Fibroblast of lung (primary cell): ENCODE results near the gene TTC17. TPM values are rescaled to one million over a fixed set of nuclear protein-coding genes. Genes with fewer than 3 reads are reported as not detected.

Source experiments
- DNase-seq, 2 donors: peaks; one replicate each; pipeline versions ENCODE4 v3.0.0 to v3.0.0-alpha.2; 2010; ENCODE audit warnings: low read depth in 2 of 2
- H2AFZ ChIP-seq: 2 replicates; pipeline ENCODE4 v1.5.1; 2012; ENCODE audit warnings: low read length, control low read depth, inconsistent platforms
- H3K27ac ChIP-seq: 2 replicates; pipeline ENCODE4 v1.5.1; 2011; ENCODE audit warnings: low read length, control low read depth; ENCODE audit not compliant: insufficient read depth
- H3K27me3 ChIP-seq: 2 replicates; pipeline ENCODE4 v1.5.1; 2011; ENCODE audit warnings: mild to moderate bottlenecking, low read length; ENCODE audit not compliant: control insufficient read depth, insufficient read depth
- H3K36me3 ChIP-seq: 2 replicates; pipeline ENCODE4 v1.5.1; 2011; ENCODE audit warnings: low read length; ENCODE audit not compliant: control insufficient read depth, insufficient read depth
- H3K4me1 ChIP-seq: 2 replicates; pipeline ENCODE4 v1.5.1; 2011; ENCODE audit warnings: low read length; ENCODE audit not compliant: control insufficient read depth, insufficient read depth; ENCODE audit errors: extremely low read depth
- H3K4me2 ChIP-seq: 2 replicates; pipeline ENCODE4 v1.5.1; 2011; ENCODE audit warnings: low read length, control low read depth; ENCODE audit not compliant: insufficient read depth; ENCODE audit errors: extremely low read depth
- H3K4me3 ChIP-seq, 4 experiments: fragments of 200-600 bp in 1 of 4; sonication (generic) in 1 of 4; replicated peaks in 1 of 4; 2 replicates each; pipeline ENCODE4 v1.5.1; 2011 to 2016; ENCODE audit warnings: low read length in 4 of 4, low read depth in 3 of 4, mild to moderate bottlenecking in 3 of 4, control low read depth in 2 of 4, inconsistent platforms in 1 of 4, mixed read lengths in 1 of 4; ENCODE audit not compliant: insufficient read depth in 1 of 4; ENCODE audit errors: control extremely low read depth in 1 of 4
- H3K79me2 ChIP-seq: 2 replicates; pipeline ENCODE4 v1.5.1; 2012; ENCODE audit warnings: mild to moderate bottlenecking, low read length, inconsistent platforms; ENCODE audit not compliant: control insufficient read depth, insufficient read depth
- H3K9ac ChIP-seq: 2 replicates; pipeline ENCODE4 v1.5.1; 2011; ENCODE audit warnings: mild to moderate bottlenecking, low read length, control low read depth; ENCODE audit not compliant: insufficient read depth
- H3K9me3 ChIP-seq: 2 replicates; pipeline ENCODE4 v1.5.1; 2012; ENCODE audit warnings: low read depth, low read length; ENCODE audit not compliant: control insufficient read depth, insufficient read depth
- H4K20me1 ChIP-seq: 2 replicates; pipeline ENCODE4 v1.5.1; 2011; ENCODE audit warnings: low read length; ENCODE audit not compliant: control insufficient read depth, insufficient read depth; ENCODE audit errors: extremely low read depth
- EZH2 ChIP-seq: IDR thresholded peaks from 2 replicates; pipeline ENCODE4 v1.5.1; 2012; ENCODE audit warnings: low read length, control low read depth, mild to moderate bottlenecking; ENCODE audit errors: missing control alignments
- polyA plus RNA-seq, 2 donors: library from polyadenylated mRNA; depleted of rRNA in 1 of 2; stranded (reverse) in 1 of 2; unstranded in 1 of 2; fragments of >200 nt; gene quantifications; 2 replicates each; pipeline ENCODE4 v1.2.1, GENCODE V29; 2011 to 2012; ENCODE audit warnings: missing spikeins in 1 of 2
- total RNA-seq: library from RNA; depleted of rRNA; stranded (reverse); fragments of >200 nt; gene quantifications from 2 replicates; pipeline ENCODE4 v1.2.1, GENCODE V29; 2014
- TF ChIP-seq, protein P1 (sequence below), 2 donors: IDR thresholded peaks in 1 of 2; conservative IDR thresholded peaks in 1 of 2; 1 replicate in 1 of 2; 2 replicates in 1 of 2; pipeline ENCODE4 v1.5.1; 2011 to 2012; ENCODE audit warnings: low read length in 2 of 2, control low read depth in 1 of 2, inconsistent platforms in 1 of 2, low read depth in 1 of 2, mild to moderate bottlenecking in 1 of 2

The TTC17 gene
- total and polyA plus RNA-seq, 2 donors (not counting 1 experiment from before 2014, with no cell fraction given): 72.3 to 129 TPM

DNA sequence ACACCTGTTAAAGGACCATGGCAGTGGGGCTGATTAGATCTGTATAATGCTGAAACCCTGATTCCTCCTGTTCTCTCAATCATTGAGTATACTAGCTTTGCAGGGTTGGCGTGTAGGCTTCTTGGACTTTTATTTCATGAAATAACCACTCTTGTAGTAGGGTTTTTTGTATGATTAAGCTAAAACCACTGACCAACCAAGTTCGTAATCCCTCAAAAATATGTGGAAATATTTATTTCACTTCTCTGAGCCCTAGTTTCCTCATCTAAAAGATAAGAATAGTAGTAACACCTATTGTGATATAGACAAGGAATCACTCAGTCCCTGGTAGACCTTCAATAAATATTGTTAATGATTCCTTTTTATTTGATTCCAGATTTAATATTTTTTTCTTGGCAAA, 42.8 kb upstream of the TTC17 start:
- Histone ChIP-seq H2AFZ (no peak overlapping the region), H3K36me3 (no peaks in the 10 kb centered on the region), H3K4me2 (no peak overlapping the region), H3K4me3 (no peak overlapping the region), H3K9me3 (no peaks in the 10 kb centered on the region), H3K79me2 (peaks cover 69% of the 10 kb centered on the region), H4K20me1 (no peaks in the 10 kb centered on the region), H3K4me1 (peaks cover 2% of the 10 kb centered on the region), H3K27me3 (no peaks in the 10 kb centered on the region), H3K27ac (no peak overlapping the region), H3K9ac (no peak overlapping the region)
- no peak for TF ChIP-seq EZH2
- TF ChIP-seq, protein P1, sequence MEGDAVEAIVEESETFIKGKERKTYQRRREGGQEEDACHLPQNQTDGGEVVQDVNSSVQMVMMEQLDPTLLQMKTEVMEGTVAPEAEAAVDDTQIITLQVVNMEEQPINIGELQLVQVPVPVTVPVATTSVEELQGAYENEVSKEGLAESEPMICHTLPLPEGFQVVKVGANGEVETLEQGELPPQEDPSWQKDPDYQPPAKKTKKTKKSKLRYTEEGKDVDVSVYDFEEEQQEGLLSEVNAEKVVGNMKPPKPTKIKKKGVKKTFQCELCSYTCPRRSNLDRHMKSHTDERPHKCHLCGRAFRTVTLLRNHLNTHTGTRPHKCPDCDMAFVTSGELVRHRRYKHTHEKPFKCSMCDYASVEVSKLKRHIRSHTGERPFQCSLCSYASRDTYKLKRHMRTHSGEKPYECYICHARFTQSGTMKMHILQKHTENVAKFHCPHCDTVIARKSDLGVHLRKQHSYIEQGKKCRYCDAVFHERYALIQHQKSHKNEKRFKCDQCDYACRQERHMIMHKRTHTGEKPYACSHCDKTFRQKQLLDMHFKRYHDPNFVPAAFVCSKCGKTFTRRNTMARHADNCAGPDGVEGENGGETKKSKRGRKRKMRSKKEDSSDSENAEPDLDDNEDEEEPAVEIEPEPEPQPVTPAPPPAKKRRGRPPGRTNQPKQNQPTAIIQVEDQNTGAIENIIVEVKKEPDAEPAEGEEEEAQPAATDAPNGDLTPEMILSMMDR (conservative IDR thresholded peaks at IDR 0.05 in 1 of 2, IDR thresholded peaks at IDR 0.05 in 1 of 2; ENCODE audit: low read depth in 1 of 2, low read length in 2 of 2): no peak
- DNase-seq: peak in 1 of 2 donors; percentile 12

- H3K4me1 ChIP-seq: peaks cover 2% of the 10 kb centered on the region
- H3K9me3 ChIP-seq: no peaks in the 10 kb centered on the region
- H3K79me2 ChIP-seq: peaks cover 69% of the 10 kb centered on the region
- no peak overlapping the region for H3K9ac ChIP-seq
- no peak overlapping the region for H3K4me2 ChIP-seq
- H2AFZ ChIP-seq: no peak overlapping the region
- TF ChIP-seq EZH2: no peak
- TF ChIP-seq, protein P1 (conservative IDR thresholded peaks at IDR 0.05 in 1 of 2, IDR thresholded peaks at IDR 0.05 in 1 of 2; ENCODE audit: low read depth in 1 of 2, low read length in 2 of 2): no peak
- H3K4me3 ChIP-seq: no peak overlapping the region
- no peaks in the 10 kb centered on the region for H3K36me3 ChIP-seq
- no peaks in the 10 kb centered on the region for H4K20me1 ChIP-seq
- DNase-seq: peak in 1 of 2 donors; percentile 82
- H3K27ac ChIP-seq: no peak overlapping the region
- H3K27me3 ChIP-seq: no peaks in the 10 kb centered on the region
These were observed 42.3 kb upstream of the TTC17 start for GRCh38 chr11:43316451-43316850.

DNA sequence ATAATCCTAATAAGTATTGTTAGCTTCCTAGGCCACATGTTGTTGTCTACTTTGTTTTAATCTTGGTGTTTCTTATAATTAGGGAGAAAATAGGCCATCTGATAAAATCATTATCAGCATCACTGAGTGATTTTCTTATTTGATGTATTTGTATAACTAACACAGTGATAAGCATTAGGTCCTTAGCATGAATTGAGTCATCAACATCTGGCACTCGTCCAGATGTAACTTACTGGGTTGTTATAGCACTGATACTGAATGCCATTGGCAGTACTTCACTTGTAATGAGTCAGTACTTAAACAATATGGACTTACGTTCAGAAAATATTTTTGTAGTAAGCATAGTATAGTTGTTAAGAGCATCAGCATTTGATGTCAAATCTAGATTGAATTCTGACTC, 30.7 kb upstream of the TTC17 start:
- H3K27ac ChIP-seq: peak overlapping the region; percentile 48
- no peak overlapping the region for H3K4me2 ChIP-seq
- no peak for TF ChIP-seq EZH2
- TF ChIP-seq, protein P1 (conservative IDR thresholded peaks at IDR 0.05 in 1 of 2, IDR thresholded peaks at IDR 0.05 in 1 of 2; ENCODE audit: low read depth in 1 of 2, low read length in 2 of 2): no peak
- H3K36me3 ChIP-seq: peaks cover 4% of the 10 kb centered on the region
- H3K27me3 ChIP-seq: no peaks in the 10 kb centered on the region
- H3K79me2 ChIP-seq: no peaks in the 10 kb centered on the region
- no peaks in the 10 kb centered on the region for H3K9me3 ChIP-seq
- DNase-seq: peak; percentile 93
- H4K20me1 ChIP-seq: no peaks in the 10 kb centered on the region
- H3K4me3 ChIP-seq: no peak overlapping the region
- H3K4me1 ChIP-seq: no peaks in the 10 kb centered on the region
- no peak overlapping the region for H3K9ac ChIP-seq
- no peak overlapping the region for H2AFZ ChIP-seq
